GM23338 (cell line): ENCODE results near the gene CD163L1. TPM values are rescaled to one million over a fixed set of nuclear protein-coding genes. Genes with fewer than 3 reads are reported as not detected.

Experiments used
- ATAC-seq: fragments of 200-7000 bp; cut with Tn5 transposase; 3 replicates; pipeline ENCODE4 v1.9.1; 2020
- DNase-seq: peaks from one replicate; pipeline ENCODE4 v3.0.0-alpha.2; 2015; ENCODE audit warnings: low spot score
- H2AFZ ChIP-seq: fragments of 200-600 bp; sonication (generic); 2 replicates; pipeline ENCODE4 v1.8.0; 2016; ENCODE audit warnings: antibody characterized with exemption, mild to moderate bottlenecking, moderate library complexity
- H3F3A ChIP-seq: fragments of 200-600 bp; sonication (generic); replicated peaks from 2 replicates; pipeline ENCODE4 v1.8.0; 2017; ENCODE audit warnings: antibody characterized with exemption, mixed run types, low read depth
- H3K27ac ChIP-seq: fragments of 200-600 bp; sonication (generic); 2 replicates; pipeline ENCODE4 v1.6.1; 2016; ENCODE audit warnings: low read depth
- H3K27me3 ChIP-seq: fragments of 200-600 bp; sonication (generic); 2 replicates; pipeline ENCODE4 v1.8.0; 2016; ENCODE audit warnings: mild to moderate bottlenecking, mixed run types, moderate library complexity; ENCODE audit not compliant: insufficient read depth
- H3K36me3 ChIP-seq: fragments of 200-600 bp; sonication (generic); 2 replicates; pipeline ENCODE4 v1.8.0; 2016; ENCODE audit warnings: mild to moderate bottlenecking; ENCODE audit not compliant: insufficient read depth
- H3K4me1 ChIP-seq: fragments of 200-600 bp; sonication (generic); 2 replicates; pipeline ENCODE4 v1.8.0; 2016; ENCODE audit warnings: mild to moderate bottlenecking, moderate library complexity; ENCODE audit not compliant: insufficient read depth
- H3K4me2 ChIP-seq: fragments of 200-600 bp; sonication (generic); 2 replicates; pipeline ENCODE4 v1.7.1; 2017; ENCODE audit warnings: mixed run types
- H3K4me3 ChIP-seq: fragments of 200-600 bp; sonication (generic); 2 replicates; pipeline ENCODE4 v1.6.1; 2016; ENCODE audit warnings: mixed run types
- H3K79me2 ChIP-seq: fragments of 200-600 bp; sonication (generic); replicated peaks from 2 replicates; pipeline ENCODE4 v1.8.0; 2017; ENCODE audit warnings: mild to moderate bottlenecking; ENCODE audit not compliant: insufficient read depth
- H3K9me2 ChIP-seq: fragments of 200-600 bp; sonication (generic); 2 replicates; pipeline ENCODE4 v1.8.0; 2017; ENCODE audit not compliant: insufficient read depth
- H4K20me1 ChIP-seq: fragments of 200-600 bp; sonication (generic); replicated peaks from 2 replicates; pipeline ENCODE4 v1.8.0; 2017; ENCODE audit warnings: mild to moderate bottlenecking; ENCODE audit not compliant: insufficient read depth
- H3K27ac Mint-ChIP-seq: 2 replicates; pipeline ENCODE4 v1.8.0; 2020; ENCODE audit warnings: inconsistent platforms, mild to moderate bottlenecking, moderate library complexity, mixed read lengths
- H3K27me3 Mint-ChIP-seq: 3 replicates; pipeline ENCODE4 v1.8.0; 2022; ENCODE audit warnings: low read depth, mild to moderate bottlenecking, moderate library complexity, mixed read lengths, inconsistent platforms; ENCODE audit not compliant: insufficient read depth, poor library complexity
- H3K36me3 Mint-ChIP-seq: 3 replicates; pipeline ENCODE4 v1.8.0; 2021; ENCODE audit warnings: low read depth, mild to moderate bottlenecking, inconsistent platforms, moderate library complexity, mixed read lengths
- H3K4me1 Mint-ChIP-seq: 3 replicates; pipeline ENCODE4 v1.8.0; 2020; ENCODE audit warnings: mild to moderate bottlenecking, inconsistent platforms, mixed read lengths
- H3K4me3 Mint-ChIP-seq: 3 replicates; pipeline ENCODE4 v1.8.0; 2021; ENCODE audit warnings: moderate library complexity, mild to moderate bottlenecking, inconsistent platforms, mixed read lengths
- H3K9me3 Mint-ChIP-seq: 3 replicates; pipeline ENCODE4 v1.8.0; 2020; ENCODE audit warnings: moderate library complexity, mild to moderate bottlenecking, inconsistent platforms, mixed read lengths
- CREB1 ChIP-seq: fragments of 250-450 bp; sonication (Bioruptor Pico); IDR thresholded peaks from 2 replicates; pipeline ENCODE4 v1.5.0; 2020; ENCODE audit warnings: low read depth, mild to moderate bottlenecking, moderate library complexity
- EZH2 ChIP-seq: fragments of 200-600 bp; sonication (generic); IDR thresholded peaks from one replicate; pipeline ENCODE4 v1.8.0; 2017; ENCODE audit warnings: antibody characterized with exemption, mild to moderate bottlenecking, low read depth; ENCODE audit not compliant: unreplicated experiment
- POLR2AphosphoS5 ChIP-seq: IDR thresholded peaks from 2 replicates; pipeline ENCODE4 v1.6.1; 2016; ENCODE audit warnings: antibody characterized with exemption, low read depth
- REST ChIP-seq: IDR thresholded peaks from one replicate; pipeline ENCODE4 v1.6.1; 2018; ENCODE audit warnings: antibody characterized with exemption; ENCODE audit not compliant: unreplicated experiment
- polyA plus RNA-seq: library from polyadenylated mRNA; unstranded; fragments of >200 nt; fragmentation: Nextera tagmentation; extraction: Ambion mirVana; gene quantifications from 2 replicates; pipeline ENCODE4 v1.2.1, GENCODE V29; 2016
- total RNA-seq: library from RNA; depleted of rRNA; stranded (reverse); fragments of >200 nt; shearing (Covaris generic); gene quantifications from 2 replicates; pipeline ENCODE4 v1.2.3, GENCODE V29; 2014
- TF ChIP-seq, protein P1 (sequence below), 2 experiments: fragments of 200-600 bp in 1 of 2; sonication (generic) in 1 of 2; conservative IDR thresholded peaks; 2 replicates each; pipeline versions ENCODE4 v1.5.1 to v1.6.1; 2016 to 2017; ENCODE audit warnings: antibody characterized with exemption in 2 of 2, low read depth in 2 of 2, mild to moderate bottlenecking in 2 of 2, moderate library complexity in 1 of 2

The CD163L1 gene
- total and polyA plus RNA-seq, 2 experiments from 2014 or later: 0.14 to 0.36 TPM

- H3F3A ChIP-seq: no peaks in the 10 kb centered on the region
- no peak for ATAC-seq
- no peaks in the 10 kb centered on the region; the same call in 1 of the 2 replicates for H3K9me2 ChIP-seq
- H3K9me3 Mint-ChIP-seq: no peaks in the 10 kb centered on the region
- H3K27ac Mint-ChIP-seq: no peak overlapping the region
- DNase-seq: no peak
- no peaks in the 10 kb centered on the region for H3K36me3 ChIP-seq
- H3K4me2 ChIP-seq: no peak overlapping the region
- no peak overlapping the region for H3K4me3 ChIP-seq
- no peaks in the 10 kb centered on the region for H4K20me1 ChIP-seq
- TF ChIP-seq EZH2: no peak
- TF ChIP-seq CREB1 (CRISPR knock-in tag): no peak
- TF ChIP-seq POLR2AphosphoS5: no peak
- H3K4me3 Mint-ChIP-seq: no peak overlapping the region
- H3K4me1 Mint-ChIP-seq: no peaks in the 10 kb centered on the region
- H3K79me2 ChIP-seq: no peaks in the 10 kb centered on the region
- H3K36me3 Mint-ChIP-seq: no peaks in the 10 kb centered on the region
- no peak overlapping the region for H3K27ac ChIP-seq
- H3K27me3 ChIP-seq: no peaks in the 10 kb centered on the region
- H2AFZ ChIP-seq: 0 out of 2 replicates have a peak overlapping the region, but pooled peaks have one; percentile 3
- no peaks in the 10 kb centered on the region for H3K4me1 ChIP-seq
- H3K27me3 Mint-ChIP-seq: no peaks in the 10 kb centered on the region
These were observed 42.6 kb upstream of the CD163L1 start for GRCh38 chr12:7486512-7486911.

GRCh38 chr12:7485095-7485494, 41.1 kb upstream of the CD163L1 start:
- Mint-ChIP-seq H3K27ac (no peak overlapping the region), H3K4me1 (no peaks in the 10 kb centered on the region), H3K9me3 (no peaks in the 10 kb centered on the region), H3K27me3 (no peaks in the 10 kb centered on the region), H3K4me3 (no peak overlapping the region), H3K36me3 (no peaks in the 10 kb centered on the region)
- Histone ChIP-seq H3K27ac (no peak overlapping the region), H3F3A (no peaks in the 10 kb centered on the region), H3K4me2 (no peak overlapping the region), H4K20me1 (no peaks in the 10 kb centered on the region), H3K4me1 (no peaks in the 10 kb centered on the region), H3K36me3 (no peaks in the 10 kb centered on the region), H3K9me2 (no peaks in the 10 kb centered on the region; the same call in 1 of the 2 replicates), H3K27me3 (no peaks in the 10 kb centered on the region), H3K79me2 (no peaks in the 10 kb centered on the region), H2AFZ (no peak overlapping the region), H3K4me3 (no peak overlapping the region)
- TF ChIP-seq REST (no peak), POLR2AphosphoS5 (no peak)
- TF ChIP-seq, protein P1, sequence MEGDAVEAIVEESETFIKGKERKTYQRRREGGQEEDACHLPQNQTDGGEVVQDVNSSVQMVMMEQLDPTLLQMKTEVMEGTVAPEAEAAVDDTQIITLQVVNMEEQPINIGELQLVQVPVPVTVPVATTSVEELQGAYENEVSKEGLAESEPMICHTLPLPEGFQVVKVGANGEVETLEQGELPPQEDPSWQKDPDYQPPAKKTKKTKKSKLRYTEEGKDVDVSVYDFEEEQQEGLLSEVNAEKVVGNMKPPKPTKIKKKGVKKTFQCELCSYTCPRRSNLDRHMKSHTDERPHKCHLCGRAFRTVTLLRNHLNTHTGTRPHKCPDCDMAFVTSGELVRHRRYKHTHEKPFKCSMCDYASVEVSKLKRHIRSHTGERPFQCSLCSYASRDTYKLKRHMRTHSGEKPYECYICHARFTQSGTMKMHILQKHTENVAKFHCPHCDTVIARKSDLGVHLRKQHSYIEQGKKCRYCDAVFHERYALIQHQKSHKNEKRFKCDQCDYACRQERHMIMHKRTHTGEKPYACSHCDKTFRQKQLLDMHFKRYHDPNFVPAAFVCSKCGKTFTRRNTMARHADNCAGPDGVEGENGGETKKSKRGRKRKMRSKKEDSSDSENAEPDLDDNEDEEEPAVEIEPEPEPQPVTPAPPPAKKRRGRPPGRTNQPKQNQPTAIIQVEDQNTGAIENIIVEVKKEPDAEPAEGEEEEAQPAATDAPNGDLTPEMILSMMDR (conservative IDR thresholded peaks at IDR 0.05; ENCODE audit: low read depth in 2 of 2): no peak
- DNase-seq (no peak), ATAC-seq (no peak)
